H9 (cell line): Measurements from ENCODE around the gene TMEM208. TPM values are rescaled to one million over a fixed set of nuclear protein-coding genes. Genes with fewer than 3 reads are reported as not detected.
A peak's percentile ranks its signal among the peaks of the same experiment; 100 is the strongest.

Experiments
- DNase-seq: peaks from one replicate; pipeline ENCODE4 v3.0.0-alpha.2; 2017
- H2AFZ ChIP-seq: one replicate; pipeline ENCODE4 v1.6.1; 2013; ENCODE audit warnings: mild to moderate bottlenecking, low read length, control low read depth, moderate library complexity
- H2AK5ac ChIP-seq: 2 replicates; pipeline ENCODE4 v1.6.1; 2013; ENCODE audit warnings: low read length, control low read depth, mixed read lengths; ENCODE audit not compliant: insufficient read length
- H2BK120ac ChIP-seq: one replicate; pipeline ENCODE4 v1.6.1; 2013; ENCODE audit warnings: low read depth, mild to moderate bottlenecking, low read length, control low read depth, inconsistent platforms; ENCODE audit not compliant: poor library complexity, severe bottlenecking
- H2BK12ac ChIP-seq: 2 replicates; pipeline ENCODE4 v1.6.1; 2013; ENCODE audit warnings: low read length, control low read depth, mixed read lengths, low read depth; ENCODE audit not compliant: insufficient read length
- H2BK15ac ChIP-seq: 2 replicates; pipeline ENCODE4 v1.6.1; 2013; ENCODE audit warnings: low read depth, low read length, control low read depth
- H2BK20ac ChIP-seq: one replicate; pipeline ENCODE4 v1.6.1; 2013; ENCODE audit warnings: low read depth, mild to moderate bottlenecking, low read length, control low read depth, inconsistent platforms; ENCODE audit not compliant: poor library complexity, severe bottlenecking
- H2BK5ac ChIP-seq: 2 replicates; pipeline ENCODE4 v1.6.1; 2013; ENCODE audit warnings: low read length, control low read depth, mixed read lengths; ENCODE audit not compliant: insufficient read length
- H3K14ac ChIP-seq: 2 replicates; pipeline ENCODE4 v1.6.1; 2013; ENCODE audit warnings: low read length, control low read depth; ENCODE audit not compliant: insufficient read depth
- H3K18ac ChIP-seq: 2 replicates; pipeline ENCODE4 v1.6.1; 2013; ENCODE audit warnings: low read depth, mild to moderate bottlenecking, mixed read lengths, low read length, control low read depth; ENCODE audit not compliant: insufficient read length
- H3K23ac ChIP-seq: 2 replicates; pipeline ENCODE4 v1.6.1; 2013; ENCODE audit warnings: low read length, control low read depth, mixed read lengths, low read depth; ENCODE audit not compliant: insufficient read length
- H3K23me2 ChIP-seq: 2 replicates; pipeline ENCODE4 v1.6.1; 2013; ENCODE audit warnings: low read depth, mild to moderate bottlenecking, mixed read lengths, low read length, control low read depth; ENCODE audit not compliant: insufficient read length, poor library complexity, severe bottlenecking
- H3K27ac ChIP-seq: 2 replicates; pipeline ENCODE4 v1.5.1; 2013; ENCODE audit warnings: low read length, control low read depth, mixed read lengths, low read depth; ENCODE audit not compliant: insufficient read length
- H3K27me3 ChIP-seq: 2 replicates; pipeline ENCODE4 v1.6.1; 2013; ENCODE audit warnings: low read length, control low read depth, inconsistent platforms; ENCODE audit not compliant: insufficient read depth
- H3K4ac ChIP-seq: 2 replicates; pipeline ENCODE4 v1.6.1; 2013; ENCODE audit warnings: low read depth, mild to moderate bottlenecking, control low read depth, inconsistent platforms, low read length, moderate library complexity
- H3K4me1 ChIP-seq: 2 replicates; pipeline ENCODE4 v1.6.1; 2013; ENCODE audit warnings: low read length, control low read depth, inconsistent platforms; ENCODE audit not compliant: insufficient read depth
- H3K4me2 ChIP-seq: 2 replicates; pipeline ENCODE4 v1.6.1; 2013; ENCODE audit warnings: low read length, control low read depth, mixed read lengths; ENCODE audit not compliant: insufficient read length, insufficient read depth
- H3K56ac ChIP-seq: 2 replicates; pipeline ENCODE4 v1.6.1; 2013; ENCODE audit warnings: low read depth, mild to moderate bottlenecking, mixed read lengths, low read length, control low read depth; ENCODE audit not compliant: insufficient read length
- H3K79me1 ChIP-seq: 2 replicates; pipeline ENCODE4 v1.6.1; 2013; ENCODE audit warnings: low read depth, mild to moderate bottlenecking, moderate library complexity, low read length, control low read depth, inconsistent platforms; ENCODE audit not compliant: insufficient read depth, poor library complexity, severe bottlenecking
- H3K79me2 ChIP-seq: 2 replicates; pipeline ENCODE4 v1.6.1; 2013; ENCODE audit warnings: low read length, control low read depth, inconsistent platforms; ENCODE audit not compliant: insufficient read depth
- H3K9ac ChIP-seq: 2 replicates; pipeline ENCODE4 v1.6.1; 2013; ENCODE audit warnings: low read length, control low read depth, mixed read lengths; ENCODE audit not compliant: insufficient read length; ENCODE audit errors: extremely low read depth
- H3K9me3 ChIP-seq: one replicate; pipeline ENCODE4 v1.6.1; 2013; ENCODE audit warnings: low read depth, low read length, inconsistent platforms; ENCODE audit not compliant: control insufficient read depth
- H3T11ph ChIP-seq: one replicate; pipeline ENCODE4 v1.6.1; 2013; ENCODE audit warnings: mild to moderate bottlenecking, low read length, control low read depth, inconsistent platforms
- H4K20me1 ChIP-seq: one replicate; pipeline ENCODE4 v1.6.1; 2013; ENCODE audit not compliant: control insufficient read depth, insufficient read length, insufficient read depth
- H4K5ac ChIP-seq: 2 replicates; pipeline ENCODE4 v1.6.1; 2013; ENCODE audit warnings: low read depth, mild to moderate bottlenecking, mixed read lengths, low read length, control low read depth; ENCODE audit not compliant: insufficient read length
- H4K8ac ChIP-seq: replicated peaks from 2 replicates; pipeline ENCODE4 v1.6.1; 2013; ENCODE audit warnings: low read length, control low read depth, mixed read lengths, low read depth; ENCODE audit not compliant: insufficient read length
- H4K91ac ChIP-seq: 2 replicates; pipeline ENCODE4 v1.6.1; 2013; ENCODE audit warnings: low read depth, mild to moderate bottlenecking, moderate library complexity, mixed read lengths, low read length, control low read depth; ENCODE audit not compliant: insufficient read length
- H3K27ac Mint-ChIP-seq, 3 experiments: 2 replicates in 2 of 3; 3 replicates in 1 of 3; pipeline ENCODE4 v1.8.0; 2020 to 2021; ENCODE audit warnings: mixed read lengths in 3 of 3, mild to moderate bottlenecking in 1 of 3, moderate library complexity in 1 of 3
- H3K27me3 Mint-ChIP-seq: 2 replicates; pipeline ENCODE4 v1.8.0; 2021; ENCODE audit warnings: low read depth, mild to moderate bottlenecking, moderate library complexity, mixed read lengths
- H3K36me3 Mint-ChIP-seq, 3 experiments: 2 replicates in 2 of 3; 3 replicates in 1 of 3; pipeline ENCODE4 v1.8.0; 2020 to 2021; ENCODE audit warnings: low read depth in 3 of 3, mixed read lengths in 3 of 3; ENCODE audit not compliant: insufficient read depth in 1 of 3
- H3K4me1 Mint-ChIP-seq, 2 experiments: 2 replicates each; pipeline ENCODE4 v1.8.0; 2020; ENCODE audit warnings: mixed read lengths in 2 of 2
- H3K4me3 Mint-ChIP-seq, 2 experiments: 2 replicates in 1 of 2; 3 replicates in 1 of 2; pipeline ENCODE4 v1.8.0; 2020 to 2021; ENCODE audit warnings: mild to moderate bottlenecking in 2 of 2, mixed read lengths in 2 of 2, moderate library complexity in 1 of 2
- H3K9me3 Mint-ChIP-seq, 2 experiments: 2 replicates in 1 of 2; 3 replicates in 1 of 2; pipeline ENCODE4 v1.8.0; 2020; ENCODE audit warnings: mild to moderate bottlenecking in 2 of 2, mixed read lengths in 2 of 2, moderate library complexity in 1 of 2
- CTCF ChIP-seq: fragments of 200-600 bp; sonication (generic); conservative IDR thresholded peaks from 3 replicates; pipeline ENCODE4 v1.8.0; 2021; ENCODE audit warnings: antibody characterized with exemption, mild to moderate bottlenecking
- WGBS: extraction: QIAGEN DNeasy Blood & Tissue Kit; methylation state at CpG from one replicate; pipeline ENCODE4 v1.1.7; 2013; ENCODE audit warnings: missing lambda C conversion rate, low lambda C conversion rate, mixed read lengths; ENCODE audit not compliant: insufficient read length; ENCODE audit errors: extremely low coverage; 5-methylcytosine and 5-hydroxymethylcytosine counted together
- total RNA-seq: library from RNA; stranded (reverse); gene quantifications from 2 replicates; pipeline ENCODE4 v1.2.1, GENCODE V29; 2021

TMEM208 gene
- total RNA-seq, 1 experiment from 2014 or later: 42.6 TPM

- Mint-ChIP-seq H3K9me3 (no peaks in the 10 kb centered on the region), H3K4me1 (peaks cover 28 to 29% of the 10 kb centered on the region in 2 experiments), H3K27ac (peak overlapping the region in 1 of 3 experiments; percentile 68; a peak in 1 of 7 replicates), H3K36me3 (peaks cover 13 to 39% (median 27%) of the 10 kb centered on the region in 3 experiments), H3K4me3 (no peak overlapping the region), H3K27me3 (no peaks in the 10 kb centered on the region; the same call in 1 of the 2 replicates)
- Histone ChIP-seq H2AFZ (no peak overlapping the region), H2BK5ac (no peak overlapping the region), H3K27ac (no peak overlapping the region), H2BK15ac (no peak overlapping the region), H3K23me2 (no peaks in the 10 kb centered on the region), H2AK5ac (no peak overlapping the region), H3K27me3 (no peaks in the 10 kb centered on the region), H3T11ph (no peak overlapping the region), H2BK20ac (no peak overlapping the region), H2BK120ac (no peak overlapping the region), H3K4me2 (no peak overlapping the region), H2BK12ac (no peak overlapping the region), H3K18ac (no peak overlapping the region), H3K4ac (no peak overlapping the region; the same call in 1 of the 2 replicates), H3K56ac (no peak overlapping the region), H4K91ac (no peak overlapping the region), H3K9me3 (no peaks in the 10 kb centered on the region), H4K5ac (no peak overlapping the region), H3K4me1 (peaks cover 11% of the 10 kb centered on the region; the same call in 1 of the 2 replicates), H3K79me2 (no peaks in the 10 kb centered on the region; the same call in 1 of the 2 replicates), H3K79me1 (peaks cover 4% of the 10 kb centered on the region), H3K14ac (no peak overlapping the region), H4K8ac (no peak overlapping the region), H4K20me1 (peaks cover 3% of the 10 kb centered on the region), H3K9ac (no peak overlapping the region), H3K23ac (no peak overlapping the region)
- TF ChIP-seq CTCF: no peak
- no CpG with 5 or more reads among the region's 4 CpGs for WGBS
- DNase-seq: no peak
These were observed 13.6 kb downstream of the TMEM208 start for GRCh38 chr16:67240506-67240905.
